Thyroid gland (tissue), 4 donors: ENCODE measurements around the gene EFCAB5. TPM values are rescaled to one million over a fixed set of nuclear protein-coding genes. Genes with fewer than 3 reads are reported as not detected.
"Not testable (repeated sequence)": the region's sequence is repeated elsewhere in the genome, so short reads cannot be mapped to it uniquely, and the experiment has no call there.

Source experiments
- DNase-seq, 2 donors: peaks; one replicate each; pipeline ENCODE4 v3.0.0-alpha.2; 2019
- H3K27ac ChIP-seq, 3 donors: fragments of 200-600 bp; sonication (generic); 1 replicate in 2 of 3; 2 replicates in 1 of 3; pipeline ENCODE4 v1.5.1; 2016 to 2019; ENCODE audit warnings: mild to moderate bottlenecking in 1 of 3, moderate library complexity in 1 of 3
- H3K27me3 ChIP-seq: fragments of 200-600 bp; sonication (generic); one replicate; pipeline ENCODE4 v1.5.1; 2019
- H3K36me3 ChIP-seq, 2 donors: fragments of 200-600 bp; sonication (generic); one replicate each; pipeline ENCODE4 v1.5.1; 2016 to 2019
- H3K4me1 ChIP-seq, 2 donors: fragments of 200-600 bp; sonication (generic); one replicate each; pipeline ENCODE4 v1.5.1; 2017 to 2019
- H3K4me3 ChIP-seq, 3 donors: fragments of 200-600 bp; sonication (generic); replicated peaks in 1 of 3; 1 replicate in 2 of 3; 2 replicates in 1 of 3; pipeline ENCODE4 v1.5.1; 2016; ENCODE audit warnings: mild to moderate bottlenecking in 1 of 3
- H3K9me3 ChIP-seq: fragments of 200-600 bp; sonication (generic); one replicate; pipeline ENCODE4 v1.5.1; 2017
- POLR2A ChIP-seq, 2 donors: fragments of 450-650 bp; IDR thresholded peaks; one replicate each; pipeline ENCODE4 v1.6.1; 2017; ENCODE audit warnings: antibody characterized with exemption in 2 of 2, mild to moderate bottlenecking in 2 of 2, moderate library complexity in 1 of 2
- WGBS, 2 donors: methylation state at CpG; one replicate each; pipeline ENCODE4 v1.1.5; 2017; 5-methylcytosine and 5-hydroxymethylcytosine counted together
- intact Hi-C: fragments of 100-400 bp; cut with DNase I; formaldehyde crosslinking; loops from one replicate; pipeline ENCODE4 v1.15.1; 2023
- total RNA-seq, 4 donors: library from RNA; depleted of rRNA; stranded (reverse); fragments of >200 nt; gene quantifications; one replicate each; pipeline ENCODE4 v1.2.3, GENCODE V29; 2016
- TF ChIP-seq, protein P1 (sequence below), 6 experiments: fragments of 200-600 bp in 3 of 6; fragments of 450-650 bp in 3 of 6; sonication (generic) in 3 of 6; IDR thresholded peaks; one replicate each; pipeline ENCODE4 v1.5.1; 2016 to 2019; ENCODE audit warnings: antibody characterized with exemption in 6 of 6, mild to moderate bottlenecking in 2 of 6, inconsistent platforms in 1 of 6, moderate library complexity in 1 of 6

EFCAB5 gene
- total RNA-seq, 4 donors from 2014 or later, result 0.56 to 0.98 TPM; not detected in 2

GRCh38 chr17:29956225-29956624, 14.8 kb downstream of the EFCAB5 start:
- H3K9me3 ChIP-seq, result no peaks in the 10 kb centered on the region
- TF ChIP-seq, protein P1, sequence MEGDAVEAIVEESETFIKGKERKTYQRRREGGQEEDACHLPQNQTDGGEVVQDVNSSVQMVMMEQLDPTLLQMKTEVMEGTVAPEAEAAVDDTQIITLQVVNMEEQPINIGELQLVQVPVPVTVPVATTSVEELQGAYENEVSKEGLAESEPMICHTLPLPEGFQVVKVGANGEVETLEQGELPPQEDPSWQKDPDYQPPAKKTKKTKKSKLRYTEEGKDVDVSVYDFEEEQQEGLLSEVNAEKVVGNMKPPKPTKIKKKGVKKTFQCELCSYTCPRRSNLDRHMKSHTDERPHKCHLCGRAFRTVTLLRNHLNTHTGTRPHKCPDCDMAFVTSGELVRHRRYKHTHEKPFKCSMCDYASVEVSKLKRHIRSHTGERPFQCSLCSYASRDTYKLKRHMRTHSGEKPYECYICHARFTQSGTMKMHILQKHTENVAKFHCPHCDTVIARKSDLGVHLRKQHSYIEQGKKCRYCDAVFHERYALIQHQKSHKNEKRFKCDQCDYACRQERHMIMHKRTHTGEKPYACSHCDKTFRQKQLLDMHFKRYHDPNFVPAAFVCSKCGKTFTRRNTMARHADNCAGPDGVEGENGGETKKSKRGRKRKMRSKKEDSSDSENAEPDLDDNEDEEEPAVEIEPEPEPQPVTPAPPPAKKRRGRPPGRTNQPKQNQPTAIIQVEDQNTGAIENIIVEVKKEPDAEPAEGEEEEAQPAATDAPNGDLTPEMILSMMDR (IDR thresholded peaks at IDR 0.05), result no peak
- no peak for TF ChIP-seq POLR2A (IDR thresholded peaks at IDR 0.05)
- H3K36me3 ChIP-seq, result no peaks in the 10 kb centered on the region
- intact Hi-C loops, result no loop called here
- H3K27me3 ChIP-seq, result no peaks in the 10 kb centered on the region
- no peaks in the 10 kb centered on the region for H3K4me1 ChIP-seq
- H3K4me3 ChIP-seq, result no peak overlapping the region
- DNase-seq, result no peak
- H3K27ac ChIP-seq, result no peak overlapping the region

- H3K27ac ChIP-seq, H3K4me1 ChIP-seq, DNase-seq, H3K4me3 ChIP-seq, H3K27me3 ChIP-seq, H3K36me3 ChIP-seq, H3K9me3 ChIP-seq, intact Hi-C loops: not testable (repeated sequence)
- 94 to 97% methylated on average over 1 of the region's 1 CpG for WGBS, 2 donors
Observed at GRCh38 chr17:29957488-29957887, 16.1 kb downstream of the EFCAB5 start.

- intact Hi-C loops, result no loop called here
- 85% methylated on average over 4 of the region's 4 CpGs for WGBS, 2 donors
- TF ChIP-seq, protein P1 (IDR thresholded peaks at IDR 0.05), result no peak
- no peak for TF ChIP-seq POLR2A (IDR thresholded peaks at IDR 0.05)
Observed at GRCh38 chr17:29958947-29959657, 17.7 kb downstream of the EFCAB5 start.

GRCh38 chr17:29959658-29960337, 18.4 kb downstream of the EFCAB5 start:
- H3K4me3 ChIP-seq, result no peak overlapping the region
- intact Hi-C loops, result no loop called here
- H3K36me3 ChIP-seq, result no peaks in the 10 kb centered on the region
- H3K4me1 ChIP-seq, result no peaks in the 10 kb centered on the region
- TF ChIP-seq POLR2A (IDR thresholded peaks at IDR 0.05), result no peak
- TF ChIP-seq, protein P1 (IDR thresholded peaks at IDR 0.05), result no peak
- H3K27ac ChIP-seq, result no peak overlapping the region
- no peak for DNase-seq
- H3K9me3 ChIP-seq, result no peaks in the 10 kb centered on the region
- H3K27me3 ChIP-seq, result no peaks in the 10 kb centered on the region
- WGBS, 2 donors, result 81 to 83% methylated on average over 4 of the region's 4 CpGs

More at GRCh38 chr17:29958947-29959657, 17.7 kb downstream of the EFCAB5 start:
- DNase-seq, result no peak
- H3K36me3 ChIP-seq, result no peaks in the 10 kb centered on the region
- no peaks in the 10 kb centered on the region for H3K27me3 ChIP-seq
- H3K4me1 ChIP-seq, result no peaks in the 10 kb centered on the region
- no peak overlapping the region for H3K4me3 ChIP-seq
- no peak overlapping the region for H3K27ac ChIP-seq
- H3K9me3 ChIP-seq, result no peaks in the 10 kb centered on the region

GRCh38 chr17:29962656-29963055, 21.2 kb downstream of the EFCAB5 start:
- no peaks in the 10 kb centered on the region for H3K36me3 ChIP-seq
- TF ChIP-seq, protein P1 (IDR thresholded peaks at IDR 0.05), result no peak
- no peak for TF ChIP-seq POLR2A (IDR thresholded peaks at IDR 0.05)
- no peak overlapping the region for H3K4me3 ChIP-seq
- H3K27me3 ChIP-seq, result no peaks in the 10 kb centered on the region
- intact Hi-C loops, result no loop called here
- no peak overlapping the region for H3K27ac ChIP-seq
- DNase-seq, result no peak
- H3K4me1 ChIP-seq, result no peaks in the 10 kb centered on the region
- no peaks in the 10 kb centered on the region for H3K9me3 ChIP-seq
- 91 to 95% methylated on average over 2 of the region's 2 CpGs for WGBS, 2 donors
